ENCODE measurements around the gene CCDC80. TPM values are rescaled to one million over a fixed set of nuclear protein-coding genes. Genes with fewer than 3 reads are reported as not detected.

CCDC80 gene
- total and polyA plus RNA-seq, 2 of the 4 experiments (the other 2 are of a cell fraction), result 387 to 418 TPM

DNA sequence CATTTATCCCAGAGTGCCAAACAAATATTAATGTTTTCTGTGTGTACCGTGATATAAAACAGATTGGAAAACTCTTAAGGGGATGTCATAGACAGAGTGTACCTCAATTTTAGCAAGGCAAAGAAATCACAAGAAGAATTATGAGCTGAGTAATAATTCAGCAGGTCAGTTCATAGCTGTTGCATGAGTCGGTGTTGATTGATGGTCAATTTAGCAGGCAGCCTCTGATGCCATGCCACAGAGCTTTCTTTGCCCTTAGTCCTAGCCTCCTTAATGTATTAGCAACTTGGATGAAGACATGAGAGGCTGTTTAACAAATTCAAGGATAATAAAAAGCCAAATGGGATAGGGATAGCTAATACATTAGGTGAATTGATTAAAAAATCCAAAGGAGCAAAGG is 72.3 kb downstream of the CCDC80 start:
- Histone ChIP-seq H2BK5ac (ENCODE audit: low read depth, low read length, poor library complexity, severe bottlenecking) (no peak overlapping the region), H3K23ac (ENCODE audit: low read depth, low read length) (no peak overlapping the region), H4K91ac (ENCODE audit: insufficient read depth, low read depth, low read length) (no peak overlapping the region), H3K56ac (ENCODE audit: extremely low read depth, insufficient read depth, low read length) (no peak overlapping the region), H3K9me3 (ENCODE audit: control insufficient read depth, insufficient read depth, low read length) (no peaks in the 10 kb centered on the region), H2BK20ac (ENCODE audit: low read depth, low read length) (no peak overlapping the region), H3K4me2 (ENCODE audit: low read depth, low read length) (no peak overlapping the region), H3K27me3 (ENCODE audit: control insufficient read depth, insufficient read depth, low read length) (no peaks in the 10 kb centered on the region), H2AK9ac (replicated peaks; ENCODE audit: low read depth, low read length, poor library complexity) (no peak overlapping the region), H2BK15ac (ENCODE audit: low read depth, low read length) (no peak overlapping the region), H3K9me1 (ENCODE audit: insufficient read depth, low read length) (no peaks in the 10 kb centered on the region), H3K14ac (replicated peaks; ENCODE audit: low read depth, low read length) (no peak overlapping the region), H2BK120ac (ENCODE audit: low read depth, low read length) (no peak overlapping the region), H4K5ac (ENCODE audit: low read depth, low read length) (no peak overlapping the region), H4K8ac (ENCODE audit: low read depth in 2 of 2, low read length in 2 of 2) (no peak overlapping the region), H3K18ac (ENCODE audit: low read depth, low read length) (no peak overlapping the region), H2AFZ (replicated peaks; ENCODE audit: low read length, poor library complexity) (no peak overlapping the region), H3K4me3 (ENCODE audit: insufficient read depth, low read depth, low read length) (no peak overlapping the region), H3K79me1 (ENCODE audit: low read depth in 1 of 2, low read length in 2 of 2) (peaks cover 0 to under 1% of the 10 kb centered on the region in 2 experiments; a peak in 2 of 4 replicates), H3K9ac (ENCODE audit: low read depth, low read length) (no peak overlapping the region), H2AK5ac (ENCODE audit: low read depth, low read length) (no peak overlapping the region), H3K27ac (ENCODE audit: insufficient read depth, low read length) (no peak overlapping the region), H3K36me3 (ENCODE audit: control insufficient read depth, insufficient read depth, low read length) (peaks cover 8% of the 10 kb centered on the region), H3K4me1 (ENCODE audit: control insufficient read depth, insufficient read depth, low read length) (no peaks in the 10 kb centered on the region; the same call in 1 of the 2 replicates), H4K20me1 (ENCODE audit: insufficient read depth, low read length) (no peaks in the 10 kb centered on the region), H3K4ac (ENCODE audit: low read depth, low read length) (no peak overlapping the region)
- no TSS peak for BruUV-seq (replicated peaks)
- ATAC-seq (ENCODE audit: low read depth) (no peak), DNase-seq (peak; percentile 21)
- CTCF ChIA-PET, result no interaction called here
- POLR2A ChIA-PET (ENCODE audit: unreplicated experiment), result no interaction called here
- intact Hi-C loops (cut with micrococcal nuclease), result no loop called here
- no CpG with 5 or more reads among the region's 2 CpGs for WGBS, 2 experiments (ENCODE audit: extremely low coverage in 2 of 2, insufficient read length in 1 of 2)
- dilution Hi-C loops (cut with HindIII; ENCODE audit: low sequenced_read_pairs, unreplicated experiment), result no loop called here
- TF ChIP-seq, protein P1, sequence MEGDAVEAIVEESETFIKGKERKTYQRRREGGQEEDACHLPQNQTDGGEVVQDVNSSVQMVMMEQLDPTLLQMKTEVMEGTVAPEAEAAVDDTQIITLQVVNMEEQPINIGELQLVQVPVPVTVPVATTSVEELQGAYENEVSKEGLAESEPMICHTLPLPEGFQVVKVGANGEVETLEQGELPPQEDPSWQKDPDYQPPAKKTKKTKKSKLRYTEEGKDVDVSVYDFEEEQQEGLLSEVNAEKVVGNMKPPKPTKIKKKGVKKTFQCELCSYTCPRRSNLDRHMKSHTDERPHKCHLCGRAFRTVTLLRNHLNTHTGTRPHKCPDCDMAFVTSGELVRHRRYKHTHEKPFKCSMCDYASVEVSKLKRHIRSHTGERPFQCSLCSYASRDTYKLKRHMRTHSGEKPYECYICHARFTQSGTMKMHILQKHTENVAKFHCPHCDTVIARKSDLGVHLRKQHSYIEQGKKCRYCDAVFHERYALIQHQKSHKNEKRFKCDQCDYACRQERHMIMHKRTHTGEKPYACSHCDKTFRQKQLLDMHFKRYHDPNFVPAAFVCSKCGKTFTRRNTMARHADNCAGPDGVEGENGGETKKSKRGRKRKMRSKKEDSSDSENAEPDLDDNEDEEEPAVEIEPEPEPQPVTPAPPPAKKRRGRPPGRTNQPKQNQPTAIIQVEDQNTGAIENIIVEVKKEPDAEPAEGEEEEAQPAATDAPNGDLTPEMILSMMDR (conservative IDR thresholded peaks at IDR 0.05; ENCODE audit: low read depth, low read length), result no peak
- no peak for TF ChIP-seq MAFK (IDR thresholded peaks at IDR 0.05; ENCODE audit: low read depth, low read length)
- no peak for TF ChIP-seq RCOR1 (IDR thresholded peaks at IDR 0.05; ENCODE audit: insufficient replicate concordance, low read length)
- no peak for TF ChIP-seq MAZ (IDR thresholded peaks at IDR 0.05; ENCODE audit: borderline replicate concordance, low read depth, low read length)
- TF ChIP-seq, protein P2, sequence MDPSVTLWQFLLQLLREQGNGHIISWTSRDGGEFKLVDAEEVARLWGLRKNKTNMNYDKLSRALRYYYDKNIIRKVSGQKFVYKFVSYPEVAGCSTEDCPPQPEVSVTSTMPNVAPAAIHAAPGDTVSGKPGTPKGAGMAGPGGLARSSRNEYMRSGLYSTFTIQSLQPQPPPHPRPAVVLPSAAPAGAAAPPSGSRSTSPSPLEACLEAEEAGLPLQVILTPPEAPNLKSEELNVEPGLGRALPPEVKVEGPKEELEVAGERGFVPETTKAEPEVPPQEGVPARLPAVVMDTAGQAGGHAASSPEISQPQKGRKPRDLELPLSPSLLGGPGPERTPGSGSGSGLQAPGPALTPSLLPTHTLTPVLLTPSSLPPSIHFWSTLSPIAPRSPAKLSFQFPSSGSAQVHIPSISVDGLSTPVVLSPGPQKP (IDR thresholded peaks at IDR 0.05; ENCODE audit: borderline replicate concordance, low read depth, low read length), result no peak
- no peak for TF ChIP-seq FOS (IDR thresholded peaks at IDR 0.05; ENCODE audit: low read depth, low read length)
- no peak for TF ChIP-seq RFX5 (IDR thresholded peaks at IDR 0.05; ENCODE audit: low read depth, low read length)
- TF ChIP-seq, protein P3, sequence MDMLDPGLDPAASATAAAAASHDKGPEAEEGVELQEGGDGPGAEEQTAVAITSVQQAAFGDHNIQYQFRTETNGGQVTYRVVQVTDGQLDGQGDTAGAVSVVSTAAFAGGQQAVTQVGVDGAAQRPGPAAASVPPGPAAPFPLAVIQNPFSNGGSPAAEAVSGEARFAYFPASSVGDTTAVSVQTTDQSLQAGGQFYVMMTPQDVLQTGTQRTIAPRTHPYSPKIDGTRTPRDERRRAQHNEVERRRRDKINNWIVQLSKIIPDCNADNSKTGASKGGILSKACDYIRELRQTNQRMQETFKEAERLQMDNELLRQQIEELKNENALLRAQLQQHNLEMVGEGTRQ (IDR thresholded peaks at IDR 0.05; ENCODE audit: low read depth, low read length), result no peak
- no peak for TF ChIP-seq CHD1 (IDR thresholded peaks at IDR 0.05; ENCODE audit: low read depth, low read length)
- TF ChIP-seq RAD21 (IDR thresholded peaks at IDR 0.05; ENCODE audit: low read length), result no peak
- no peak for TF ChIP-seq BHLHE40 (IDR thresholded peaks at IDR 0.05; ENCODE audit: low read depth, low read length)
- TF ChIP-seq CEBPB (IDR thresholded peaks at IDR 0.05; ENCODE audit: low read depth, low read length), result no peak
- no peak for TF ChIP-seq POLR2A (IDR thresholded peaks at IDR 0.05; ENCODE audit: low read depth, low read length)
- no peak for TF ChIP-seq MXI1 (IDR thresholded peaks at IDR 0.05; ENCODE audit: borderline replicate concordance, low read depth, low read length)
- no peak for TF ChIP-seq SMC3 (IDR thresholded peaks at IDR 0.05; ENCODE audit: low read depth, low read length)
- no peak for TF ChIP-seq NFE2L2 (IDR thresholded peaks at IDR 0.05; ENCODE audit: low read depth, low read length)
- in situ Hi-C loops (cut with MboI; ENCODE audit: low sequenced_read_pairs), result no loop called here

All from IMR-90 (cell line).